NOMO-1 treated with dmso at 0.1 percent for 144 hours (cell line): ENCODE results near the gene RUVBL1.

Experiments used
- DNase-seq: peaks from one replicate; lab custom pipeline; 2025; ENCODE audit not compliant: unreplicated experiment; lab: John Stamatoyannopoulos, UW

RUVBL1 gene

DNA sequence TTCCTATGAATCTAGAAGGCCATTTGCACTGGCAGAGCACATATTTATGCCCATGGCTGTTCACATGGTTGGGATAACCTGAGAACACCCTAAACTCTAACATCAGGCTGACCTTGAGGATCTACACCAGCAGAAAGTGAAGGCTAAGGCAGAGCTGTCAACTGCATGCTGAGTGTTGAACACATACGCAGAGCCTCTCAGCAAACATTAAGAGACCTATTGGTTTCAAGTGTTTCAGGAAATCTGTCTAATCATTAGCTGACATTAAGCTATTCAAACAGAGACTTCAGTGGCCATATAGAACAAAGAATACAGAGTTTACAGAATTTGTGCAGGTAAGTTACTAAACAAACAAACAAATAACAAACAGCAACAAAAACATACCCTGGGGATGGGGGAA is 87.5 kb downstream of the RUVBL1 start:
- no peak for DNase-seq

DNA sequence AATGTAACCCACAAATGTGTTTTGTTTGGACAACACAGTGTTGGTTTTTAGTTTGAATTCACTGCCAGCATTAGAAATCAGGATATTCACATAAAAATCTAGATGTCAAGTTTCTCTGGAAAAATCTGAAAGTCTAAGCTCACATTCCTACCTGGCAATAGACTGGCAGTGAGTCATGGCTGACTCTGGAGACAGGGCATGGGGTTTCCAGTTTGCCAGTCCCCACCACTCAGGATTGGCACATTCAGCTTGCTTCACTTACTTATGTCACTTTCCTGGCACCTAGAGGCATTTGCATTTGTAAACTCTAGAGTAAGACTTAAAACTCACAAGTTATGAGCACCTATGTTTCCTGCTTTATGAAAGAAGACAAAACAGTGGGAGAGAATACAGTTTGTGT is 90.5 kb downstream of the RUVBL1 start:
- DNase-seq = no peak
